Endodermal cell (in vitro differentiated cells): ENCODE results near the gene ARFRP1. TPM values are rescaled to one million over a fixed set of nuclear protein-coding genes. Genes with fewer than 3 reads are reported as not detected.
A peak's percentile ranks its signal among the peaks of the same experiment; 100 is the strongest.

Experiments used
- DNase-seq: peaks from one replicate; pipeline ENCODE4 v3.0.0-alpha.2; 2017
- H3K27ac ChIP-seq: 2 replicates; pipeline ENCODE4 v1.5.1; 2013; ENCODE audit warnings: mild to moderate bottlenecking, low read depth, low read length, moderate library complexity
- H3K27me3 ChIP-seq: 2 replicates; pipeline ENCODE4 v1.6.1; 2013; ENCODE audit warnings: mild to moderate bottlenecking, low read length, moderate library complexity; ENCODE audit not compliant: insufficient read depth, control insufficient read depth, poor library complexity, severe bottlenecking
- H3K36me3 ChIP-seq: 2 replicates; pipeline ENCODE4 v1.7.0; 2013; ENCODE audit warnings: mild to moderate bottlenecking, low read length, moderate library complexity; ENCODE audit not compliant: control insufficient read depth, insufficient read depth
- H3K4me1 ChIP-seq: one replicate; pipeline ENCODE4 v1.7.0; 2013; ENCODE audit warnings: low read length; ENCODE audit not compliant: control insufficient read depth, insufficient read depth
- H3K4me3 ChIP-seq: 2 replicates; pipeline ENCODE4 v1.5.1; 2013; ENCODE audit warnings: mild to moderate bottlenecking, low read length, moderate library complexity
- H3K9ac ChIP-seq: 2 replicates; pipeline ENCODE4 v1.6.1; 2013; ENCODE audit warnings: mild to moderate bottlenecking, low read length, moderate library complexity; ENCODE audit not compliant: poor library complexity, severe bottlenecking; ENCODE audit errors: extremely low read depth
- H3K9me3 ChIP-seq: 2 replicates; pipeline ENCODE4 v1.6.1; 2013; ENCODE audit warnings: mild to moderate bottlenecking, low read length, moderate library complexity; ENCODE audit not compliant: control insufficient read depth
- H3K27ac Mint-ChIP-seq: 2 replicates; pipeline ENCODE4 v1.8.0; 2020; ENCODE audit warnings: mixed read lengths
- H3K27me3 Mint-ChIP-seq: 2 replicates; pipeline ENCODE4 v1.8.0; 2021; ENCODE audit warnings: mild to moderate bottlenecking, mixed read lengths; ENCODE audit not compliant: insufficient read depth
- H3K36me3 Mint-ChIP-seq: 2 replicates; pipeline ENCODE4 v1.8.0; 2020; ENCODE audit warnings: low read depth, mixed read lengths
- H3K4me1 Mint-ChIP-seq: 2 replicates; pipeline ENCODE4 v1.8.0; 2020; ENCODE audit warnings: mixed read lengths
- H3K4me3 Mint-ChIP-seq: 2 replicates; pipeline ENCODE4 v1.8.0; 2020; ENCODE audit warnings: mild to moderate bottlenecking, moderate library complexity, mixed read lengths
- H3K9me3 Mint-ChIP-seq: 2 replicates; pipeline ENCODE4 v1.8.0; 2020; ENCODE audit warnings: mild to moderate bottlenecking, mixed read lengths
- WGBS, 2 experiments: methylation state at CpG; one replicate each; pipeline versions ENCODE4 v1.1.5 to v1.1.7; 2013; ENCODE audit warnings: missing lambda C conversion rate in 2 of 2, mixed read lengths in 1 of 2; ENCODE audit not compliant: insufficient coverage in 1 of 2, insufficient read length in 1 of 2; 5-methylcytosine and 5-hydroxymethylcytosine counted together
- total RNA-seq, 2 donors: library from RNA; stranded (reverse); fragmentation: NEBNext Ultra II Directional in 1 of 2; extraction: Animal tissue kit (Norgen Biotek cat#: 25700) in 1 of 2; gene quantifications; 2 replicates in 1 of 2; 3 replicates in 1 of 2; pipeline ENCODE4 v1.2.1, GENCODE V29; 2021
- TF ChIP-seq, protein P1 (sequence below): fragments of 200-600 bp; sonication (generic); conservative IDR thresholded peaks from 2 replicates; pipeline ENCODE4 v1.5.0; 2021; ENCODE audit warnings: antibody characterized with exemption, mild to moderate bottlenecking

ARFRP1 gene
- total RNA-seq, 2 donors from 2014 or later = 41.6 to 46.2 TPM

DNA sequence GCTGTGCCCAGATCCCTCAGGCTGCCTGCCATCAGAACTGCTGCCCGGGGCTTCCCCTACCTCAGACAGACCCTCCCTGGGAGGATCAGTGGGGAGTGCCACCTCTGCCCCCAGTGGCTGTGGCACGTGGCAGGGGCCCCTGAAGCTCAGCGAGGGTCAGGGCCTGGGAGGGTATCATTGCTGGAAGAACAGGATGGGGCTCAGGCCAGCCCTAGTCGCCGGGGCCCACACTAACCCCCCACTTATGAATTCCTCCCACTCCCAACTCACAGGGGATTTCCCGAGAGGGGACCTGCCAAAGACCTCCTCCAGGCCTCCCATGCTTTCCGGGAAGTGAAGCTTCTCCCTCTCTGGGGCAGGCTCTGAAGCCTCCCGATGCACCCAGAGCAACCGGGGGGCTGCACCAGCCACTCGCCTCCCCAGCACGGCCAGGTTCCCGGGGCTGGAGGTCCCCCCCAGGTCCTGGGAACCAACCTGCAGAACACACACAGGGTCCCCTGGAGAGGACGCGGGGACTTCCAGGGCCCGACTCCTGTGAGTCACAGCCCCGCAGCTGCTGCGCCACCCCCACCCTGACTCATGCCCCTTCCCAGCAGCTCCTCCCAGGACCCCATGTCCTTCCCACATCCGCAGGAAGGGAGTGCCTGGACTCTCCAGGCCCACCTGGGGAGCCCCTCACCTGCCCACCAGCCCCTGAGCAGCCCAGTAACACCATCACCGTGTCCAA, 8.9 kb downstream of the ARFRP1 start:
- Histone ChIP-seq H3K36me3 (no peaks in the 10 kb centered on the region), H3K9me3 (no peaks in the 10 kb centered on the region), H3K4me1 (no peaks in the 10 kb centered on the region), H3K9ac (no peak overlapping the region), H3K27me3 (no peaks in the 10 kb centered on the region), H3K27ac (peak overlapping the region; percentile 38), H3K4me3 (no peak overlapping the region)
- Mint-ChIP-seq H3K4me1 (no peaks in the 10 kb centered on the region), H3K4me3 (no peak overlapping the region), H3K9me3 (no peaks in the 10 kb centered on the region), H3K36me3 (peaks cover 3% of the 10 kb centered on the region), H3K27ac (no peak overlapping the region), H3K27me3 (no peaks in the 10 kb centered on the region)
- TF ChIP-seq, protein P1, sequence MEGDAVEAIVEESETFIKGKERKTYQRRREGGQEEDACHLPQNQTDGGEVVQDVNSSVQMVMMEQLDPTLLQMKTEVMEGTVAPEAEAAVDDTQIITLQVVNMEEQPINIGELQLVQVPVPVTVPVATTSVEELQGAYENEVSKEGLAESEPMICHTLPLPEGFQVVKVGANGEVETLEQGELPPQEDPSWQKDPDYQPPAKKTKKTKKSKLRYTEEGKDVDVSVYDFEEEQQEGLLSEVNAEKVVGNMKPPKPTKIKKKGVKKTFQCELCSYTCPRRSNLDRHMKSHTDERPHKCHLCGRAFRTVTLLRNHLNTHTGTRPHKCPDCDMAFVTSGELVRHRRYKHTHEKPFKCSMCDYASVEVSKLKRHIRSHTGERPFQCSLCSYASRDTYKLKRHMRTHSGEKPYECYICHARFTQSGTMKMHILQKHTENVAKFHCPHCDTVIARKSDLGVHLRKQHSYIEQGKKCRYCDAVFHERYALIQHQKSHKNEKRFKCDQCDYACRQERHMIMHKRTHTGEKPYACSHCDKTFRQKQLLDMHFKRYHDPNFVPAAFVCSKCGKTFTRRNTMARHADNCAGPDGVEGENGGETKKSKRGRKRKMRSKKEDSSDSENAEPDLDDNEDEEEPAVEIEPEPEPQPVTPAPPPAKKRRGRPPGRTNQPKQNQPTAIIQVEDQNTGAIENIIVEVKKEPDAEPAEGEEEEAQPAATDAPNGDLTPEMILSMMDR = no peak
- 73 to 86% methylated on average over 7 to 19 of the region's 19 CpGs for WGBS, 2 experiments
- DNase-seq = peak; percentile 71

DNA sequence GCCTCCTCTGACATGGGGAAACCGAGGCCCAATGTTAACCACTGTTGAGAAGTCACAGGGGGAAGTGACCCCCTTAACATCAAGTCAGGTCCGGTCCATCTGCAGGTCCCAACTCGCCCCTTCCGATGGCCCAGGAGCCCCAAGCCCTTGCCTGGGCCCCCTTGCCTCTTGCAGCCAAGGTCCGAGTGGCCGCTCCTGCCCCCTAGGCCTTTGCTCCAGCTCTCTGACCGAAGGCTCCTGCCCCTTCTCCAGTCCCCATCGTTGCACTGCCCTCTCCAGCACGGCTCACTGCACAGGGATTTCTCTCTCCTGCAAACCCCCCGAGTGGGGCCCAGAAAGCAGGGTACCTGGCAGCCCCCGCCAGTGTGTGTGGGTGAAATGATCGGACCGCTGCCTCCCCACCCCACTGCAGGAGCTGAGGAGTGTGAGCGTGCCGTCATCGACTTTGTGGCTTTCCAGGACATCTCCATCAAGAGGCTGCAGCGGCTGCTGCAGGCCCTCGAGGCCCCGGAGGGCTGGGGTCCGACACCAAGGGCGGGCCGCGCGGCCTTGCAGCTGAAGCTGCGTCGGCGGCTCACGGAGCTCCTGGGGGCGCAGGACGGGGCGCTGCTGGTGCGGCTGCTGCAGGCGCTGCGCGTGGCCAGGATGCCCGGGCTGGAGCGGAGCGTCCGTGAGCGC, 9.8 kb downstream of the ARFRP1 start:
- H3K4me1 Mint-ChIP-seq = no peaks in the 10 kb centered on the region
- H3K27me3 Mint-ChIP-seq = no peaks in the 10 kb centered on the region
- H3K9ac ChIP-seq = no peak overlapping the region
- no peak overlapping the region for H3K27ac ChIP-seq
- no peaks in the 10 kb centered on the region for H3K4me1 ChIP-seq
- H3K9me3 Mint-ChIP-seq = peaks cover 2% of the 10 kb centered on the region
- DNase-seq = peak; percentile 52
- H3K4me3 ChIP-seq = no peak overlapping the region
- TF ChIP-seq, protein P1 = no peak
- no peaks in the 10 kb centered on the region for H3K9me3 ChIP-seq
- peaks cover 6% of the 10 kb centered on the region for H3K36me3 Mint-ChIP-seq
- no peak overlapping the region for H3K4me3 Mint-ChIP-seq
- WGBS, 2 experiments = 90 to 95% methylated on average over 28 to 40 of the region's 40 CpGs
- H3K27me3 ChIP-seq = no peaks in the 10 kb centered on the region
- no peaks in the 10 kb centered on the region for H3K36me3 ChIP-seq
- H3K27ac Mint-ChIP-seq = no peak overlapping the region

DNA sequence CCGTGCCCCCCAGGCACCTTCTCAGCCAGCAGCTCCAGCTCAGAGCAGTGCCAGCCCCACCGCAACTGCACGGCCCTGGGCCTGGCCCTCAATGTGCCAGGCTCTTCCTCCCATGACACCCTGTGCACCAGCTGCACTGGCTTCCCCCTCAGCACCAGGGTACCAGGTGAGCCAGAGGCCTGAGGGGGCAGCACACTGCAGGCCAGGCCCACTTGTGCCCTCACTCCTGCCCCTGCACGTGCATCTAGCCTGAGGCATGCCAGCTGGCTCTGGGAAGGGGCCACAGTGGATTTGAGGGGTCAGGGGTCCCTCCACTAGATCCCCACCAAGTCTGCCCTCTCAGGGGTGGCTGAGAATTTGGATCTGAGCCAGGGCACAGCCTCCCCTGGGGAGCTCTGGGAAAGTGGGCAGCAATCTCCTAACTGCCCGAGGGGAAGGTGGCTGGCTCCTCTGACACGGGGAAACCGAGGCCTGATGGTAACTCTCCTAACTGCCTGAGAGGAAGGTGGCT, 10.4 kb downstream of the ARFRP1 start:
- Histone ChIP-seq H3K4me3 (no peak overlapping the region), H3K9me3 (no peaks in the 10 kb centered on the region), H3K36me3 (no peaks in the 10 kb centered on the region), H3K9ac (no peak overlapping the region), H3K4me1 (no peaks in the 10 kb centered on the region), H3K27ac (no peak overlapping the region), H3K27me3 (no peaks in the 10 kb centered on the region)
- H3K27me3 Mint-ChIP-seq = no peaks in the 10 kb centered on the region
- H3K27ac Mint-ChIP-seq = no peak overlapping the region
- no peaks in the 10 kb centered on the region for H3K4me1 Mint-ChIP-seq
- H3K9me3 Mint-ChIP-seq = peaks cover 2% of the 10 kb centered on the region
- 88 to 91% methylated on average over 5 to 7 of the region's 7 CpGs for WGBS, 2 experiments
- peak; percentile 61 for DNase-seq
- no peak overlapping the region for H3K4me3 Mint-ChIP-seq
- TF ChIP-seq, protein P1 = peak; percentile 19
- peaks cover 6% of the 10 kb centered on the region for H3K36me3 Mint-ChIP-seq
